ENCODE measurements around the gene CTNS.

CTNS gene

DNA sequence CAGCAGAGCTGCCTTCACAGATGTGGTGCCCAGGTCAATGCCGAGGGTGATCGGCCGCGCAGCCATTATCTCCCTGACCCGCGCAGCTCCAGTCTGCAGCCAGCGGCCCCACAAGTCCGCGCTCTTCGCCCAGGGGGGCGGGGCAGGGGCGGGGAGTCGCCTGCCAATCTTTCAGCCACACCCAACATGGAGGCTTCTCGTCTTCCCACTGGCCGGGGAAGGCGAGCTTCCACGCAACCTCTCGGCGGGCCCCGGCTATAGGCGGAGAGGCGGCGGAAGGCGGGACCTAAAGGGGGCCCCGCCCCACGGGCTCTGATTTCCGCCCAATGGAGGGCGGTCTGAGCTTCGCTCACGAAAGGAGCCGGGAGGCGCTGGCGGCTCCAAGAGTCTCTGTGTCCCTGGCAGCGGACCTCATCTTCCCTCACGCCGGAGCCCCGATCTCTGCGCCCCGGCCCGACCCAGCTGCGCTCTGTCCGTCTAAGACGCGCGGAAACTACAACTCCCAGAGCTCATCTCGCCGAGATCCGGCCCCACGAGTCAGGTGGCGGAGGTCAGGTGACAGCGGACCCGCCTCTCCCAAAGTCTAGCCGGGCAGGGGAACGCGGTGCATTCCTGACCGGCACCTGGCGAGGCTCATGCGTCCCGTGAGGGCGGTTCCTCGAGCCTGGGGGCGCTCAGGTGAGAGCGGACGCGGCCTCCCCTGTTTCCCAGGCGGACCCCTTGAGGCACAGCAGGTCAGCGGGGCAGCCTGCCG lies at the start of gene CTNS, which contains the start of gene SHPK:
Gene CTNS (plus strand): TSS at position 607 of the 754 bp plus-strand sequence. CDS start 3,447 bp downstream, outside the sequence.
Gene SHPK (minus strand): TSS at position 97 of the 754 bp plus-strand sequence. CDS start 31 bp downstream, at position 66.
- H3K4me3 ChIP-seq (replicated peaks; ENCODE audit: low read depth, low read length): peak within 1 kb of the TSS; percentile 85
- TF ChIP-seq, protein P1, sequence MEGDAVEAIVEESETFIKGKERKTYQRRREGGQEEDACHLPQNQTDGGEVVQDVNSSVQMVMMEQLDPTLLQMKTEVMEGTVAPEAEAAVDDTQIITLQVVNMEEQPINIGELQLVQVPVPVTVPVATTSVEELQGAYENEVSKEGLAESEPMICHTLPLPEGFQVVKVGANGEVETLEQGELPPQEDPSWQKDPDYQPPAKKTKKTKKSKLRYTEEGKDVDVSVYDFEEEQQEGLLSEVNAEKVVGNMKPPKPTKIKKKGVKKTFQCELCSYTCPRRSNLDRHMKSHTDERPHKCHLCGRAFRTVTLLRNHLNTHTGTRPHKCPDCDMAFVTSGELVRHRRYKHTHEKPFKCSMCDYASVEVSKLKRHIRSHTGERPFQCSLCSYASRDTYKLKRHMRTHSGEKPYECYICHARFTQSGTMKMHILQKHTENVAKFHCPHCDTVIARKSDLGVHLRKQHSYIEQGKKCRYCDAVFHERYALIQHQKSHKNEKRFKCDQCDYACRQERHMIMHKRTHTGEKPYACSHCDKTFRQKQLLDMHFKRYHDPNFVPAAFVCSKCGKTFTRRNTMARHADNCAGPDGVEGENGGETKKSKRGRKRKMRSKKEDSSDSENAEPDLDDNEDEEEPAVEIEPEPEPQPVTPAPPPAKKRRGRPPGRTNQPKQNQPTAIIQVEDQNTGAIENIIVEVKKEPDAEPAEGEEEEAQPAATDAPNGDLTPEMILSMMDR (IDR thresholded peaks at IDR 0.05; ENCODE audit: low read depth, low read length, missing control alignments): no peak
- DNase-seq (ENCODE audit: extremely low read depth, low read depth): peak; percentile 79

DNA sequence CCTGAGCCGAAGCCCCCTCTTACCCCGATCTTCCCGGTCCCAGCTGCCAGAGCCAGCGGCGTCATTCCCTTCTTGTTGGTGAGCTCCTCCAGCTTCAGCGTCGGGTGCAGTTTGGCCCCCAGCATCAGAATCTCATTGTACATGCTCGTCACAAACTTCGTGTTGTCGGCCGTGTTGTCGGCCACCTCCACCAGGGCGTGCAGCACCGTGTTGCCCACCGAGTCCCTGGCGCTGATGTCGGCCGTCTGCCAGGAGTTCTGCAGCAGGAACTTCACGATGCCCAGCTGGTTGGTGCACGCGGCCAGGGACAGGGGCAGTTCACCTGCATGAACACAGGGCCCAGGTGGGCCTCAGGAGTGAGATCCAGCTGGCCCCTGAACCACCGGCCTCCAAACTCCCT lies 46.8 kb upstream of the CTNS start:
- TF ChIP-seq, protein P1 (IDR thresholded peaks at IDR 0.05; ENCODE audit: low read depth, low read length, missing control alignments): no peak
- no peak for DNase-seq (ENCODE audit: extremely low read depth, low read depth)

DNA sequence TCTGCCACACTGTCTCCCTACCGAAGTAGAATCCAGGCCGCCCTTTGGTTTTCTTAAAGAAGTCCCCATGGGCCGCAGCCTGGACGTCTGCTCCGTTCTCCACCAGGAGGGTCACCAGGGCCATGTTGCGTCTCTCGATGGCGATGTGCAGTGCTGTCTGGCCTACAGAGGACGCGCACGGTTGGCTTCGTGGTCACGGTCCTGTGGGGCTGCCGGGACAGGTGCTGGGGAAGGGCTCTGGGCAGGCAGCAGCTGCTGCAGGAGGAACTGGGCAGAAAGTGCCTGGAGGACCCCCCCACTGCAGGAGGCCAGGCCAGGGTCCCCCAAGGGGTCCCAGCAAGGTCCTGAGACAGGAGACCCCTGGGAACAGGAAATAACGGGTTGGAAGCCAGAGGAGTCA lies 46.3 kb upstream of the CTNS start:
- DNase-seq (ENCODE audit: extremely low read depth, low read depth): no peak
- TF ChIP-seq, protein P1 (IDR thresholded peaks at IDR 0.05; ENCODE audit: low read depth, low read length, missing control alignments): no peak
- H3K4me3 ChIP-seq (replicated peaks; ENCODE audit: low read depth, low read length): no peak overlapping the region

More for the DNA sequence above, 46.8 kb upstream of the CTNS start:
- H3K4me3 ChIP-seq (replicated peaks; ENCODE audit: low read depth, low read length): no peak overlapping the region

DNA sequence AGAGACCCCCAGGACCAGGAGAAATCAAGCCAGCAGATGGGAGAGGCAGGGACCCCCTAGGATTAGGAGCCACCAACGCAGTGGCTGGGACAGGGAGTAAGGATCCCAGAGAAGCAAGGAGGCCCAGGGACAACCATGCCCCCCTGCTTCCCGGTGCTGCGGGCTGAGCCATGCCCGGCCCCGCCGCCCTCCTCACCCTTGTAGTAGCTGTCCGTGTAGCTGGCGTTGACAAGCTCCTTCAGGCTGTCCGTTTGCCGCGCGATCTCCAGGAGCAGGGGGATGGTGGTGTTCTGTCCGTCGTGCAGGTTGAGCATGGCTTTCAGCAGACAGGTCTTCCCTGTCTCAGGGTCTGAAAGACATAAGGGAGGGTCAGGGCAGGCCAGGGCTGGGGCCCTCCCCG lies 45.8 kb upstream of the CTNS start:
- TF ChIP-seq, protein P1 (IDR thresholded peaks at IDR 0.05; ENCODE audit: low read depth, low read length, missing control alignments): no peak
- DNase-seq (ENCODE audit: extremely low read depth, low read depth): no peak
- no peak overlapping the region for H3K4me3 ChIP-seq (replicated peaks; ENCODE audit: low read depth, low read length)

DNA sequence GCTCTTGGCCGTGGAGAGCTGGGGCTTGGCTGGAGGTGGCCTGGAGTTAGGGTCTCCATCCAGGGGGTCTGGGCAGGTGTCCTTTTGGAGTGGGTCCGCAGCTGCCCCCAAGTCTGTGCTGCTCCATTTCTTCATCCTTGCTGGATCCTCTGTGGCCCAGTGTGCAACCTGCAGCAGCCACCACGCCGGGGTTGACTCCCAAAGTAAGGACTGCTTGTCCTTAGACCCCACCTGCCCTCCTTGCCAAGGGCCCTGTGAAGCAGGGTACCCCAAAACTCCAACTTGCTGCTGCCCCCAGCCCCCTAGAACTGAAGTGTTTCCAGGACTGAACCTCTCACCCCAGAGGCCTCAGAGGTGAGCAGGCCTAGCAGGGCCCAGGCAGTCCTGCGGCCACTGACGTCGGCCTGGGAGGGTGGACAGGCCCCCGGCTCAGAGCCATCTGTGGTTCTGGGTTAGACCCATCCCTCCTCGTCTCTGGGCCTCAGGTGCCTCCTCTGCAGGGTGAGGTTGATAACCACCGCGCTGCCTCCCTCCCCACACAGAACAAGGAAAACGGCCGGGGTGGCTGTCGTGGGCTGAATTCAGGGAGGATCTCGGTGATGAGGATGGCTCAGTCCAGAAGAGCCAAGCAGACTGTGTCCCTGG lies 44.2 kb upstream of the CTNS start:
- no peak overlapping the region for H3K4me3 ChIP-seq (replicated peaks; ENCODE audit: low read depth, low read length)
- no peak for DNase-seq (ENCODE audit: extremely low read depth, low read depth)
- TF ChIP-seq, protein P1 (IDR thresholded peaks at IDR 0.05; ENCODE audit: low read depth, low read length, missing control alignments): no peak

DNA sequence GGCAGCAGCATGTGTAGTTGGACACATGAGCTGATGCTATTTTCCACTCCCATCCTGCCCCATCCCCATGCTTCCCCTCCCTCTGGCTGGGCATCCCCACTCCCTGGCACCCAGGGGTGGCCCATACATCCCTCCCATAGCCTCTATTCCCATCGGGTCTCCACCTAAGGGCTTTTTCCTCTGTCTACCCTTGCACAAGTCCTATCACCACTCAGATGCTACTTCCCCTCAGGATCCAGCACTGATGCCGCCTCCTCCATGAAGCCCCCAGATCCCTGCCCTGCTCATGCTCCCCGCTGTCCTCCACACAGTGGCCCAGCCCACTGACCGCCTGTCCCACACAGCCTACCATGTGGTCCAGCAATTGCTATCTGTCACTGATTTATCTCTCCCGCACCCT lies 43.2 kb upstream of the CTNS start:
- DNase-seq (ENCODE audit: extremely low read depth, low read depth): no peak
- TF ChIP-seq, protein P1 (IDR thresholded peaks at IDR 0.05; ENCODE audit: low read depth, low read length, missing control alignments): no peak
- H3K4me3 ChIP-seq (replicated peaks; ENCODE audit: low read depth, low read length): no peak overlapping the region
